ENCODE results near the gene AKAP9.

Gene AKAP9

DNA sequence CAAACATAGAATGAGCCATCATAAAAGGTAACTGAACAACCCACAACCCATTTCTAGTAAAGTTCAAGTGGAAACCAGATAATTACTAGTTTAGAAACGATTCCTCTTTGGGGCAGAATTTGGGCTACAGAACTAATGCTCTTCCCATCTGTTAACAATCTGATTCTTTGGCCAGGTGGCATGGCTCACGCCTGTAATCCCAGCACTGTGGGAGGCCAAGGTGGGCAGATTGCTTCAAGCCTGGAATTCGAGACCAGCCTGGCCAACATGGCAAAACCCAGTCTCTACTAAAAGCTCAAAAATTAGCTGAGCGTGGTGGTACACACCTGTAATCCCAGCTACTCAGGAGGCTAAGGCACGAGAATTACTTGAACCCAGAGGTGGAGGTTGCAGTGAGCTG, 175.2 kb downstream of the AKAP9 start:
- Histone ChIP-seq H3K4me3 (ENCODE audit: insufficient read depth, low read length, poor library complexity, severe bottlenecking) (no peak overlapping the region), H3K9ac (ENCODE audit: low read length) (no peak overlapping the region), H2AFZ (ENCODE audit: low read depth, low read length, severe bottlenecking) (no peak overlapping the region), H3K36me3 (ENCODE audit: low read length) (peaks cover 90% of the 10 kb centered on the region), H3K4me2 (ENCODE audit: low read depth, low read length, poor library complexity, severe bottlenecking) (no peak overlapping the region), H3K79me2 (ENCODE audit: insufficient read depth, low read length) (peaks cover 59% of the 10 kb centered on the region), H3K27ac (ENCODE audit: low read depth, low read length) (no peak overlapping the region), H4K20me1 (ENCODE audit: low read depth, low read length) (peaks cover 25% of the 10 kb centered on the region), H3F3A (ENCODE audit: insufficient read depth) (peaks cover 24% of the 10 kb centered on the region), H3K9me3 (ENCODE audit: insufficient read depth, low read length) (no peaks in the 10 kb centered on the region), H3K9me2 (replicated peaks; ENCODE audit: insufficient read depth, low read length) (no peaks in the 10 kb centered on the region), H3K27me3 (ENCODE audit: low read length) (no peaks in the 10 kb centered on the region)
- no peak for TF ChIP-seq EZH2phosphoT487 (conservative IDR thresholded peaks at IDR 0.05; ENCODE audit: low read length)
- TF ChIP-seq, protein P1, sequence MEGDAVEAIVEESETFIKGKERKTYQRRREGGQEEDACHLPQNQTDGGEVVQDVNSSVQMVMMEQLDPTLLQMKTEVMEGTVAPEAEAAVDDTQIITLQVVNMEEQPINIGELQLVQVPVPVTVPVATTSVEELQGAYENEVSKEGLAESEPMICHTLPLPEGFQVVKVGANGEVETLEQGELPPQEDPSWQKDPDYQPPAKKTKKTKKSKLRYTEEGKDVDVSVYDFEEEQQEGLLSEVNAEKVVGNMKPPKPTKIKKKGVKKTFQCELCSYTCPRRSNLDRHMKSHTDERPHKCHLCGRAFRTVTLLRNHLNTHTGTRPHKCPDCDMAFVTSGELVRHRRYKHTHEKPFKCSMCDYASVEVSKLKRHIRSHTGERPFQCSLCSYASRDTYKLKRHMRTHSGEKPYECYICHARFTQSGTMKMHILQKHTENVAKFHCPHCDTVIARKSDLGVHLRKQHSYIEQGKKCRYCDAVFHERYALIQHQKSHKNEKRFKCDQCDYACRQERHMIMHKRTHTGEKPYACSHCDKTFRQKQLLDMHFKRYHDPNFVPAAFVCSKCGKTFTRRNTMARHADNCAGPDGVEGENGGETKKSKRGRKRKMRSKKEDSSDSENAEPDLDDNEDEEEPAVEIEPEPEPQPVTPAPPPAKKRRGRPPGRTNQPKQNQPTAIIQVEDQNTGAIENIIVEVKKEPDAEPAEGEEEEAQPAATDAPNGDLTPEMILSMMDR (IDR thresholded peaks at IDR 0.05; ENCODE audit: insufficient read depth, low read length, poor library complexity, severe bottlenecking): no peak

DNA sequence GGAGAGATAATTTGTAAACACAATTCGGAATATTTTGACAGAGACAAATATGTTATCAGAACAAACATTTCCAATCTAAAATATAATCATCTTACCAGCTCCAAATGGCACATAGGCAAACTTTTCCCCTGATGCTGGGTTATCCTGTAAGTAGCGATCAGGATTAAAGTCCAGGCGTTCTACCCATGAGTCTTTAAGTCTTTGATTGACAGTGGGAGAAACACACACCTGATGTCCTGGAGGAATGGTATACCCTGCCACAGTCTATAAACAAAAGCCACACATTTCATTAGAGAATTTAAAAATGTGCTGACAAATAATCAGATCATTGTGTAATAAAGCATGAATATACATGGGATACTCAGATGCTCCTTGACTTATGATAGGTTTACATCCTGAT, 176.3 kb downstream of the AKAP9 start:
- H2AFZ ChIP-seq (ENCODE audit: low read depth, low read length, severe bottlenecking): no peak overlapping the region
- no peak overlapping the region for H3K4me3 ChIP-seq (ENCODE audit: insufficient read depth, low read length, poor library complexity, severe bottlenecking)
- H3K9me3 ChIP-seq (ENCODE audit: insufficient read depth, low read length): no peaks in the 10 kb centered on the region
- H3K9ac ChIP-seq (ENCODE audit: low read length): no peak overlapping the region
- H3F3A ChIP-seq (ENCODE audit: insufficient read depth): peaks cover 15% of the 10 kb centered on the region
- no peak for TF ChIP-seq EZH2phosphoT487 (conservative IDR thresholded peaks at IDR 0.05; ENCODE audit: low read length)
- TF ChIP-seq, protein P1 (IDR thresholded peaks at IDR 0.05; ENCODE audit: insufficient read depth, low read length, poor library complexity, severe bottlenecking): no peak
- no peak overlapping the region for H3K4me2 ChIP-seq (ENCODE audit: low read depth, low read length, poor library complexity, severe bottlenecking)
- H3K9me2 ChIP-seq (replicated peaks; ENCODE audit: insufficient read depth, low read length): no peaks in the 10 kb centered on the region
- H3K27me3 ChIP-seq (ENCODE audit: low read length): no peaks in the 10 kb centered on the region
- H3K27ac ChIP-seq (ENCODE audit: low read depth, low read length): no peak overlapping the region
- peaks cover 34% of the 10 kb centered on the region for H4K20me1 ChIP-seq (ENCODE audit: low read depth, low read length)
- peaks cover 90% of the 10 kb centered on the region for H3K36me3 ChIP-seq (ENCODE audit: low read length)
- H3K79me2 ChIP-seq (ENCODE audit: insufficient read depth, low read length): peaks cover 70% of the 10 kb centered on the region

DNA sequence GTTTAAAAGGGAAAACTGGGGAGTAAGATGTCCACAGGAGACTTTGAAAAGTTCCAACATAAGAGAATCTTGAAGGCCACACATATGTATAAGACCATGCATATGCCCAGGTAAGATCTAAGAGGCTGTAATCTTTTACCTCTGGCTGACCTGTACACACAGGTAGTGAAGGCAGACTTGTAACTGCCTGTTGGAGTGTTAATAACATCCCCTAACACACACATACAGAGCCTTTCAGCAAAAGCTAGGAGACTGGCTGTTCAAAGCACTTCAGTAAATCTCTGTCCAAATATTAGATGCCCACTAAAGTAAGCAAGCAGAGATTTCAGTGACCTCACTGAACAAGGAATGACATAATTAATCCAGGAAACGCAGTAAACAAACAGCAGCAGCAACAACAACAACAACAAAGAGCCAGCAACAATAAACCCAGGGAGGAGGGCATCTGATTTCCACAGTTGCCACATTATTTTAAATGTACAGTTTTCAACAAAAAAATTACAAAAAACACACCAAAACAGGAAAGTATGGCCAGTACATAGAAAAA, 178.6 kb downstream of the AKAP9 start:
- Histone ChIP-seq H3K4me2 (ENCODE audit: low read depth, low read length, poor library complexity, severe bottlenecking) (no peak overlapping the region), H3K9me2 (replicated peaks; ENCODE audit: insufficient read depth, low read length) (no peaks in the 10 kb centered on the region), H3K27ac (ENCODE audit: low read depth, low read length) (no peak overlapping the region), H3K36me3 (ENCODE audit: low read length) (peaks cover 96% of the 10 kb centered on the region), H3K27me3 (ENCODE audit: low read length) (no peaks in the 10 kb centered on the region), H3F3A (ENCODE audit: insufficient read depth) (peaks cover 15% of the 10 kb centered on the region), H3K9ac (ENCODE audit: low read length) (no peak overlapping the region), H3K4me3 (ENCODE audit: insufficient read depth, low read length, poor library complexity, severe bottlenecking) (no peak overlapping the region), H3K9me3 (ENCODE audit: insufficient read depth, low read length) (no peaks in the 10 kb centered on the region), H3K79me2 (ENCODE audit: insufficient read depth, low read length) (peaks cover 85% of the 10 kb centered on the region), H4K20me1 (ENCODE audit: low read depth, low read length) (peaks cover 44% of the 10 kb centered on the region), H2AFZ (ENCODE audit: low read depth, low read length, severe bottlenecking) (no peak overlapping the region)
- TF ChIP-seq, protein P1 (IDR thresholded peaks at IDR 0.05; ENCODE audit: insufficient read depth, low read length, poor library complexity, severe bottlenecking): no peak
- no peak for TF ChIP-seq EZH2phosphoT487 (conservative IDR thresholded peaks at IDR 0.05; ENCODE audit: low read length)
